Measurements from ENCODE around the gene PHACTR3. TPM values are rescaled to one million over a fixed set of nuclear protein-coding genes. Genes with fewer than 3 reads are reported as not detected.

Gene PHACTR3
- total RNA-seq, 1 donor from 2014 or later = 0.14 TPM

DNA sequence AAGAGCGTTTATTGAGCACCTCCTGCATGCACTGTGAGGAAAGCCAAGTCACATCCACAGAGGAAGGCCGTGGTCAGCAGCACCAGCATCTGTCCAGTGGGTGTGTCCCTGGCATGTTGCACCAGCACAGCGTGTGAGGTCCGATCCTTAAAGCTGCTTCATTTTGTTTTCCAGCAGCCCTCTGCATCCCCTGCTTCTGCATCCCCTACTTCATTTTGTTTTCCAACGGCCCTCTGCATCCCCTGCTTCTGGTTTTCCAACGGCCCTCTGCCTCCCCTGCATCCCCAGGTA is 181.3 kb downstream of the PHACTR3 start:
- no peak overlapping the region for H3K9ac ChIP-seq (ENCODE audit: low read length)
- no peak overlapping the region for H2AFZ ChIP-seq (ENCODE audit: low read depth, low read length)
- no peaks in the 10 kb centered on the region for H3K9me3 ChIP-seq (ENCODE audit: insufficient read depth, low read depth, low read length)
- H3K4me2 ChIP-seq (ENCODE audit: low read length) = no peak overlapping the region
- Mint-ChIP-seq H3K36me3 (ENCODE audit: low read depth, unreplicated experiment) (no peaks in the 10 kb centered on the region), H3K27ac (ENCODE audit: unreplicated experiment) (no peak overlapping the region), H3K27me3 (ENCODE audit: low read depth, unreplicated experiment) (peaks cover 42% of the 10 kb centered on the region), H3K9me3 (ENCODE audit: unreplicated experiment) (peaks cover 6% of the 10 kb centered on the region), H3K4me1 (ENCODE audit: low read depth, unreplicated experiment) (no peaks in the 10 kb centered on the region), H3K4me3 (ENCODE audit: unreplicated experiment) (no peak overlapping the region)
- no peak for DNase-seq (ENCODE audit: low read depth)
- no peak overlapping the region for H3K4me3 ChIP-seq (ENCODE audit: insufficient read depth, low read depth, low read length)
- H3K27me3 ChIP-seq (ENCODE audit: insufficient read depth, low read length) = peaks cover 7% of the 10 kb centered on the region
- no peaks in the 10 kb centered on the region for H3K79me2 ChIP-seq (ENCODE audit: insufficient read depth, low read length)
- H3K4me1 ChIP-seq (ENCODE audit: insufficient read depth, low read length) = no peaks in the 10 kb centered on the region
- TF ChIP-seq EZH2 (IDR thresholded peaks at IDR 0.05; ENCODE audit: insufficient read depth, low read length) = no peak
- TF ChIP-seq, protein P1, sequence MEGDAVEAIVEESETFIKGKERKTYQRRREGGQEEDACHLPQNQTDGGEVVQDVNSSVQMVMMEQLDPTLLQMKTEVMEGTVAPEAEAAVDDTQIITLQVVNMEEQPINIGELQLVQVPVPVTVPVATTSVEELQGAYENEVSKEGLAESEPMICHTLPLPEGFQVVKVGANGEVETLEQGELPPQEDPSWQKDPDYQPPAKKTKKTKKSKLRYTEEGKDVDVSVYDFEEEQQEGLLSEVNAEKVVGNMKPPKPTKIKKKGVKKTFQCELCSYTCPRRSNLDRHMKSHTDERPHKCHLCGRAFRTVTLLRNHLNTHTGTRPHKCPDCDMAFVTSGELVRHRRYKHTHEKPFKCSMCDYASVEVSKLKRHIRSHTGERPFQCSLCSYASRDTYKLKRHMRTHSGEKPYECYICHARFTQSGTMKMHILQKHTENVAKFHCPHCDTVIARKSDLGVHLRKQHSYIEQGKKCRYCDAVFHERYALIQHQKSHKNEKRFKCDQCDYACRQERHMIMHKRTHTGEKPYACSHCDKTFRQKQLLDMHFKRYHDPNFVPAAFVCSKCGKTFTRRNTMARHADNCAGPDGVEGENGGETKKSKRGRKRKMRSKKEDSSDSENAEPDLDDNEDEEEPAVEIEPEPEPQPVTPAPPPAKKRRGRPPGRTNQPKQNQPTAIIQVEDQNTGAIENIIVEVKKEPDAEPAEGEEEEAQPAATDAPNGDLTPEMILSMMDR (IDR thresholded peaks at IDR 0.05; ENCODE audit: insufficient read depth, low read depth, low read length) = no peak
- no peak for FAIRE-seq
- no peaks in the 10 kb centered on the region for H3K36me3 ChIP-seq (ENCODE audit: insufficient read depth, low read length)
- no peaks in the 10 kb centered on the region for H4K20me1 ChIP-seq (ENCODE audit: insufficient read depth, low read length)
- no peak overlapping the region for H3K27ac ChIP-seq (ENCODE audit: low read depth, low read length)

DNA sequence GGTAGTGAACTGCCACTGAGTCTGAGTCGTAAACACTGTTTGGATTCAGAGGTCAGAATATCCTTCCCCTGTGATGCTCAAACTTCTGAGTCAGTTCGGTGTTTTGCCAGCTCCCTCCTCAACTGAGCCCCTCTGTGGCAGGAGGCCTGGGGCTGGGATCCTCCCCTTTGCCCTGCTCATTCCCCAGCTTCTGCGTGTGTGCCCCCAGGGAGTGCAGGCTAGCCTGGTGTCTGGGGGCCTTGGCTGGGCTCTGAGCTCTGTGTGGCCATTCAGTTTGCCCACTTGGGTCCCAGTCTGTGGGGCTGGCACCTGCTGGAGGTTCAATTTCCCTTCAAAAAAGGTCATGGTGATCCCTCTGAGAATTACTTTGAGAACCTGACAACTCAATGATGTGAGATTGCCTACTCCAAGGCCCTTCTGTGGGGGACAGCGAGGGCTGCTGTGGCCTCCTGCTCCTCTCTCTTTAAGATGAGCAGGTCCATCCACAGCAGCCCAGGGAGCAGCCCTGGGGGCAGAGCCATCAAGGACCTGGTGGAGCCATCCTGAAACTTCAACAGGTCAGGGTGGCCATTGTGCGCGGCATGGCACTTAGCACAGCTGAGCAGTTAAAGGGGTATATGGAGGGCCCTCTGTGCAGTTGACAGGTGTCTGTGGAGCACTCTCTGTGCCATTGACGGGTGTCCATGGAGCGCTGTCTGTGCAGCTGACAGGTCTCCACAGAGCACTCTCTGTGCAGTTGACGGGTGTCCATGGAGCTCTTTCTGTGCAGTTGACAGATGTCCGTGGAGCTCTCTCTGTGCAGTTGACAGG is 181.9 kb downstream of the PHACTR3 start:
- Mint-ChIP-seq H3K4me1 (ENCODE audit: low read depth, unreplicated experiment) (no peaks in the 10 kb centered on the region), H3K27ac (ENCODE audit: unreplicated experiment) (no peak overlapping the region), H3K9me3 (ENCODE audit: unreplicated experiment) (peaks cover 6% of the 10 kb centered on the region), H3K4me3 (ENCODE audit: unreplicated experiment) (no peak overlapping the region), H3K36me3 (ENCODE audit: low read depth, unreplicated experiment) (no peaks in the 10 kb centered on the region), H3K27me3 (ENCODE audit: low read depth, unreplicated experiment) (peaks cover 42% of the 10 kb centered on the region)
- FAIRE-seq (no peak), DNase-seq (ENCODE audit: low read depth) (no peak)
- H3K4me3 ChIP-seq (ENCODE audit: insufficient read depth, low read depth, low read length) = no peak overlapping the region
- H3K9me3 ChIP-seq (ENCODE audit: insufficient read depth, low read depth, low read length) = no peaks in the 10 kb centered on the region
- no peaks in the 10 kb centered on the region for H3K36me3 ChIP-seq (ENCODE audit: insufficient read depth, low read length)
- no peak overlapping the region for H3K4me2 ChIP-seq (ENCODE audit: low read length)
- TF ChIP-seq, protein P1 (IDR thresholded peaks at IDR 0.05; ENCODE audit: insufficient read depth, low read depth, low read length) = no peak
- TF ChIP-seq EZH2 (IDR thresholded peaks at IDR 0.05; ENCODE audit: insufficient read depth, low read length) = no peak
- H4K20me1 ChIP-seq (ENCODE audit: insufficient read depth, low read length) = no peaks in the 10 kb centered on the region
- no peak overlapping the region for H2AFZ ChIP-seq (ENCODE audit: low read depth, low read length)
- H3K79me2 ChIP-seq (ENCODE audit: insufficient read depth, low read length) = no peaks in the 10 kb centered on the region
- no peaks in the 10 kb centered on the region for H3K4me1 ChIP-seq (ENCODE audit: insufficient read depth, low read length)
- no peak overlapping the region for H3K27ac ChIP-seq (ENCODE audit: low read depth, low read length)
- no peak overlapping the region for H3K9ac ChIP-seq (ENCODE audit: low read length)
- peaks cover 7% of the 10 kb centered on the region for H3K27me3 ChIP-seq (ENCODE audit: insufficient read depth, low read length)

DNA sequence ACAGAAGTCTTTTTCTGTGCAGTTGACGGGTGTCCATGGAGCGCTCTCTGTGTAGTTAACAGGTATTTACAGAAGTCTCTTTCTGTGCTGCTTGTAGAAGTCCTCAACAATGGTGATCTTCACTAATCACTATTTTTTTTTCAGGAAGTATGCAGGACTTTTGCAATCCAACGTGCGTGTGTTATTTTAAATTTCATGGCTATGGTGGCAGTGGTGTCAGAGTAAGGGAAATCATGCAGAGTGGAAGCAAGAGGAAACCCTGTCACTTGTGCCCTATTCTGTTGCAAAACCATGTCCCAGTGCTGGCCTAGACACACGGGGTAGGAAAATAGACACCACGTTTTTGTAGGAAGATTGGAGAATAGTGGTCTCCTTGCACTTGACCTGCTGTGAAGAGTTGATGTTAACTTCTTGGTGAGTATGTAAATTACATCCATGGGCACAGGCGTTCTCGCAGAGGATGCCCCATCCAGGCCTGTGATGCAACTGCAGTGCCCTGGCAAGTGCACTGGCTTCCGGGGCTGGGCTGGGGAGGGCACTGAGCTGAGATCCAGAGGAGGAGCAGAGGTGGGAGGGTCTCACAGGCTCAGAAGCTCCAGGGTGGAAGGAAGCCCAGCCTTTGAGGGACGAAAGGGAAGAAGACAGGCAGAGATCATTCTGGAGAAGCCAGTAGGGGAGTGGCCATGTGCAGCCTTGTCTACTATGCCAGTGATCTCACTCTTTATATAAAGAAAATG is 182.6 kb downstream of the PHACTR3 start:
- peaks cover 6% of the 10 kb centered on the region for H3K9me3 Mint-ChIP-seq (ENCODE audit: unreplicated experiment)
- H3K27me3 Mint-ChIP-seq (ENCODE audit: low read depth, unreplicated experiment) = peaks cover 41% of the 10 kb centered on the region
- Histone ChIP-seq H3K79me2 (ENCODE audit: insufficient read depth, low read length) (no peaks in the 10 kb centered on the region), H3K4me1 (ENCODE audit: insufficient read depth, low read length) (no peaks in the 10 kb centered on the region), H3K4me2 (ENCODE audit: low read length) (no peak overlapping the region), H3K4me3 (ENCODE audit: insufficient read depth, low read depth, low read length) (no peak overlapping the region), H3K9ac (ENCODE audit: low read length) (no peak overlapping the region), H3K9me3 (ENCODE audit: insufficient read depth, low read depth, low read length) (no peaks in the 10 kb centered on the region), H3K27ac (ENCODE audit: low read depth, low read length) (no peak overlapping the region), H3K36me3 (ENCODE audit: insufficient read depth, low read length) (no peaks in the 10 kb centered on the region), H2AFZ (ENCODE audit: low read depth, low read length) (no peak overlapping the region), H3K27me3 (ENCODE audit: insufficient read depth, low read length) (peaks cover 7% of the 10 kb centered on the region), H4K20me1 (ENCODE audit: insufficient read depth, low read length) (no peaks in the 10 kb centered on the region)
- DNase-seq (ENCODE audit: low read depth) = no peak
- no peaks in the 10 kb centered on the region for H3K4me1 Mint-ChIP-seq (ENCODE audit: low read depth, unreplicated experiment)
- H3K4me3 Mint-ChIP-seq (ENCODE audit: unreplicated experiment) = no peak overlapping the region
- TF ChIP-seq EZH2 (IDR thresholded peaks at IDR 0.05; ENCODE audit: insufficient read depth, low read length) = no peak
- TF ChIP-seq, protein P1 (IDR thresholded peaks at IDR 0.05; ENCODE audit: insufficient read depth, low read depth, low read length) = no peak
- H3K36me3 Mint-ChIP-seq (ENCODE audit: low read depth, unreplicated experiment) = no peaks in the 10 kb centered on the region
- no peak overlapping the region for H3K27ac Mint-ChIP-seq (ENCODE audit: unreplicated experiment)
- no peak for FAIRE-seq

Measured in astrocyte (in vitro differentiated cells and primary cell).